Caco-2 (cell line): ENCODE data around the gene IPO13. TPM values are rescaled to one million over a fixed set of nuclear protein-coding genes. Genes with fewer than 3 reads are reported as not detected.

ENCODE experiments used
- BruUV-seq: library from RNA; stranded (reverse); fragments of 400-500 nt; replicated peaks from 2 replicates; lab custom pipeline; 2021; lab: Mats Ljungman, UMichigan
- CTCF ChIA-PET: fragments of 300-600 bp; sonication (Branson Sonifier 250); formaldehyde crosslinking; loops from one replicate; lab custom pipeline; 2022; ENCODE audit warnings: antibody characterized with exemption; lab: Charles Lee
- POLR2A ChIA-PET: fragments of 300-600 bp; sonication (Branson Sonifier 250); formaldehyde crosslinking; loops from one replicate; lab custom pipeline; 2022; ENCODE audit warnings: antibody characterized with exemption; lab: Charles Lee
- DNase-seq, 2 experiments: peaks; one replicate each; pipeline versions ENCODE4 v3.0.0 to v3.0.0-alpha.2; 2020 to 2022
- H3K27me3 ChIP-seq: replicated peaks from 2 replicates; pipeline ENCODE4 v1.6.0; 2011; ENCODE audit warnings: low read length; ENCODE audit not compliant: control insufficient read depth, insufficient read depth
- H3K36me3 ChIP-seq: 2 replicates; pipeline ENCODE4 v1.5.1; 2011; ENCODE audit warnings: low read length; ENCODE audit not compliant: control insufficient read depth, insufficient read depth
- H3K4me1 ChIP-seq: fragments of 250-450 bp; sonication (Bioruptor Pico); 2 replicates; pipeline ENCODE4 v1.5.1; 2020; ENCODE audit warnings: mild to moderate bottlenecking
- H3K4me3 ChIP-seq: 2 replicates; pipeline ENCODE4 v1.5.1; 2011; ENCODE audit warnings: low read depth, mild to moderate bottlenecking, control low read depth, low read length
- H3K9me3 ChIP-seq: fragments of 250-450 bp; sonication (Bioruptor Pico); 2 replicates; pipeline ENCODE4 v1.5.1; 2020; ENCODE audit warnings: mild to moderate bottlenecking, moderate library complexity
- H3K27ac Mint-ChIP-seq: one replicate; pipeline ENCODE4 v1.8.0; 2022; ENCODE audit warnings: mixed read lengths; ENCODE audit not compliant: unreplicated experiment
- H3K27me3 Mint-ChIP-seq: one replicate; pipeline ENCODE4 v1.8.0; 2022; ENCODE audit warnings: mixed read lengths; ENCODE audit not compliant: insufficient read depth, unreplicated experiment
- H3K36me3 Mint-ChIP-seq: one replicate; pipeline ENCODE4 v1.8.0; 2022; ENCODE audit warnings: mild to moderate bottlenecking, mixed read lengths; ENCODE audit not compliant: insufficient read depth, unreplicated experiment
- H3K4me1 Mint-ChIP-seq: one replicate; pipeline ENCODE4 v1.8.0; 2022; ENCODE audit warnings: low read depth, mixed read lengths; ENCODE audit not compliant: unreplicated experiment
- H3K4me3 Mint-ChIP-seq: one replicate; pipeline ENCODE4 v1.8.0; 2022; ENCODE audit warnings: mild to moderate bottlenecking, moderate library complexity, mixed read lengths; ENCODE audit not compliant: unreplicated experiment
- H3K9me3 Mint-ChIP-seq: one replicate; pipeline ENCODE4 v1.8.0; 2022; ENCODE audit warnings: mixed read lengths; ENCODE audit not compliant: unreplicated experiment
- intact Hi-C: fragments of 100-400 bp; cut with micrococcal nuclease; formaldehyde crosslinking; loops from one replicate; pipeline ENCODE4 v1.10.0; 2022; ENCODE audit not compliant: unreplicated experiment
- total RNA-seq: library from RNA; stranded (reverse); gene quantifications from 2 replicates; pipeline ENCODE4 v1.2.3, GENCODE V29; 2022
- TF ChIP-seq, protein P1 (sequence below), 2 experiments: fragments of 200-600 bp in 1 of 2; IDR thresholded peaks; 1 replicate in 1 of 2; 2 replicates in 1 of 2; pipeline versions ENCODE4 v1.5.1 to v1.8.0; 2011 to 2022; ENCODE audit warnings: antibody characterized with exemption in 1 of 2, control low read depth in 1 of 2, inconsistent platforms in 1 of 2, low read depth in 1 of 2, low read length in 1 of 2, mild to moderate bottlenecking in 1 of 2, moderate library complexity in 1 of 2; ENCODE audit not compliant: insufficient read depth in 1 of 2, severe bottlenecking in 1 of 2, unreplicated experiment in 1 of 2

IPO13 gene
- total RNA-seq, 1 experiment from 2014 or later: 14.1 TPM

DNA sequence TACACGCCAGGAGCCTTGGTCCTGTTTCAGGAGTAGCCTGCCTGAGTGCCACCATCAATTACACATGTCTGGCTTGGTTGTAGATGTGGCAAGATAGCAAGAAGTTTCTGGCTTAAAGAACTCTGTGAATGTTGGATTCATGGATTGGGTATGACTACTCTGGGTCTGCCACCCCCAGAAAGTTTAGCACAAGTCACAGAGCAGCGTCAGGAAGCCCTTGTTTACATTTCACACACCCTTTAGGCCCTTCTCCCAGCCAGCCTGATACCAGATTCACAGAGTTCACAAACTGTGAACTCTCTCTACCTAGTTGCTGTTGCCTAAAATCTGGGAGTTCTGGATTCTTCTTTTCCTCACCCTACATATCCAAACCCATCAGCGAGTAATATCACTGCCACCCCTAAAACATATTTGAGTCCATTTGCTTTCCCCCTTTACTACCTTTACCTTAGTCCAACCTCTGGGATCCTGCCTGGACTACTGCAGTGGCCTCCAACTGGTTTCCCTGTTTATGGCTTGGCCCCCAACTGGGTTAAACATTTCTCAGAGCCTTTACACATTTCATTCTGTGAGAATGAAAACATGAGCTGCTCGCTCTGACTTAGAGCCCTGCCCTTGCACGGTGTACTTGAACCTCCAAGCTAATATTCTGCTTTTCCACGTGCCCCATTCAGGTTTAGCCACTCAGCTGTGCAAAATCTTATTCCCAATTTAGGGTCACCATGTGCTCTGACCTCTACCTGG is 40.6 kb downstream of the IPO13 start:
- Histone ChIP-seq H3K4me3 (no peak overlapping the region), H3K36me3 (no peaks in the 10 kb centered on the region; the same call in 1 of the 2 replicates), H3K27me3 (no peaks in the 10 kb centered on the region), H3K4me1 (peaks cover 13% of the 10 kb centered on the region; the same call in 1 of the 2 replicates), H3K9me3 (no peaks in the 10 kb centered on the region)
- BruUV-seq: no TSS peak
- ChIA-PET CTCF (no interaction called here), POLR2A (no interaction called here)
- Mint-ChIP-seq H3K27ac (peak overlapping the region; percentile 27), H3K27me3 (no peaks in the 10 kb centered on the region), H3K4me1 (peaks cover 23% of the 10 kb centered on the region), H3K36me3 (peaks cover 26% of the 10 kb centered on the region), H3K9me3 (no peaks in the 10 kb centered on the region), H3K4me3 (no peak overlapping the region)
- no peak for DNase-seq
- TF ChIP-seq, protein P1, sequence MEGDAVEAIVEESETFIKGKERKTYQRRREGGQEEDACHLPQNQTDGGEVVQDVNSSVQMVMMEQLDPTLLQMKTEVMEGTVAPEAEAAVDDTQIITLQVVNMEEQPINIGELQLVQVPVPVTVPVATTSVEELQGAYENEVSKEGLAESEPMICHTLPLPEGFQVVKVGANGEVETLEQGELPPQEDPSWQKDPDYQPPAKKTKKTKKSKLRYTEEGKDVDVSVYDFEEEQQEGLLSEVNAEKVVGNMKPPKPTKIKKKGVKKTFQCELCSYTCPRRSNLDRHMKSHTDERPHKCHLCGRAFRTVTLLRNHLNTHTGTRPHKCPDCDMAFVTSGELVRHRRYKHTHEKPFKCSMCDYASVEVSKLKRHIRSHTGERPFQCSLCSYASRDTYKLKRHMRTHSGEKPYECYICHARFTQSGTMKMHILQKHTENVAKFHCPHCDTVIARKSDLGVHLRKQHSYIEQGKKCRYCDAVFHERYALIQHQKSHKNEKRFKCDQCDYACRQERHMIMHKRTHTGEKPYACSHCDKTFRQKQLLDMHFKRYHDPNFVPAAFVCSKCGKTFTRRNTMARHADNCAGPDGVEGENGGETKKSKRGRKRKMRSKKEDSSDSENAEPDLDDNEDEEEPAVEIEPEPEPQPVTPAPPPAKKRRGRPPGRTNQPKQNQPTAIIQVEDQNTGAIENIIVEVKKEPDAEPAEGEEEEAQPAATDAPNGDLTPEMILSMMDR (IDR thresholded peaks at IDR 0.05; ENCODE audit: insufficient read depth in 1 of 2, low read depth in 1 of 2, low read length in 1 of 2, severe bottlenecking in 1 of 2, unreplicated experiment in 1 of 2): no peak
- intact Hi-C loops: no loop called here

DNA sequence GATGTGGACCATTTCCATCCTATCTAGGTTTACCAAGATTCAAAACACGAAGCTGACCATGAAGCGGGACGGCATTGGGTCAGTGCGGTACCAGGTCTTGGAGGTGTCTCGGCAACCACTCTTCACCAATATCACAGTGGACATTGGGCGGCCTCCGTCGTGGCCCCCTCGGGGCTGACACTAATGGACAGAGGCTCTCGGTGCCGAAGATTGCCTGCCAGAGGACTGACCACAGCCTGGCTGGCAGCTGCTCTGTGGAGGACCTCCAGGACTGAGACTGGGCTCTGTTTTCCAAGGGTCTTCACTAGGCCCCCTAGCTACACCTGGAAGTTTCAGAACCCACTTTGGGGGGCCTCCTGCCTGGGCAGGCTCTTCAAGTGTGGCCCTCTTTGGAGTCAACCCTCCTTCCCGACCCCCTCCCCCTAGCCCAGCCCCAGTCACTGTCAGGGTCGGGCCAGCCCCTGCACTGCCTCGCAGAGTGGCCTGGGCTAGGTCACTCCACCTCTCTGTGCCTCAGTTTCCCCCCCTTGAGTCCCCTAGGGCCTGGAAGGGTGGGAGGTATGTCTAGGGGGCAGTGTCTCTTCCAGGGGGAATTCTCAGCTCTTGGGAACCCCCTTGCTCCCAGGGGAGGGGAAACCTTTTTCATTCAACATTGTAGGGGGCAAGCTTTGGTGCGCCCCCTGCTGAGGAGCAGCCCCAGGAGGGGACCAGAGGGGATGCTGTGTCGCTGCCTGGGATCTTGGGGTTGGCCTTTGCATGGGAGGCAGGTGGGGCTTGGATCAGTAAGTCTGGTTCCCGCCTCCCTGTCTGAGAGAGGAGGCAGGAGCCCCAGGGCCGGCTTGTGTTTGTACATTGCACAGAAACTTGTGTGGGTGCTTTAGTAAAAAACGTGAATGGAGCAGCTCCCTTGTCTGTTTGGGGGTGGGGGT is 43.8 kb downstream of the IPO13 start:
- ChIA-PET CTCF (interaction anchor here (1.0 kb wide), 1 partner anchor 43 kb away, joined by 3 read pairs; the partner anchor contains the start of gene IPO13), POLR2A (no interaction called here)
- H3K9me3 Mint-ChIP-seq: no peaks in the 10 kb centered on the region
- no TSS peak for BruUV-seq
- Histone ChIP-seq H3K27me3 (no peaks in the 10 kb centered on the region), H3K4me1 (peaks cover 13% of the 10 kb centered on the region; the same call in 1 of the 2 replicates), H3K36me3 (no peaks in the 10 kb centered on the region; the same call in 1 of the 2 replicates), H3K4me3 (peak overlapping the region; percentile 57), H3K9me3 (no peaks in the 10 kb centered on the region)
- DNase-seq: peak in 1 of 2 experiments; percentile 26
- H3K4me3 Mint-ChIP-seq: peak overlapping the region; percentile 94
- peaks cover 29% of the 10 kb centered on the region for H3K4me1 Mint-ChIP-seq
- peaks cover 31% of the 10 kb centered on the region for H3K36me3 Mint-ChIP-seq
- TF ChIP-seq, protein P1 (IDR thresholded peaks at IDR 0.05; ENCODE audit: insufficient read depth in 1 of 2, low read depth in 1 of 2, low read length in 1 of 2, severe bottlenecking in 1 of 2, unreplicated experiment in 1 of 2): no peak
- intact Hi-C loops: loop anchor here (2.0 kb wide), 2 partner anchors 16 to 228 kb away; partner anchors contain the start of gene ATP6V0B
- H3K27me3 Mint-ChIP-seq: no peaks in the 10 kb centered on the region
- peak overlapping the region; percentile 91 for H3K27ac Mint-ChIP-seq

GRCh38 chr1:43991200-43991475 is 44.4 kb downstream of the IPO13 start:
- peak overlapping the region; percentile 94 for H3K4me3 Mint-ChIP-seq
- peaks cover 23% of the 10 kb centered on the region for H3K4me1 Mint-ChIP-seq
- H3K9me3 Mint-ChIP-seq: no peaks in the 10 kb centered on the region
- Histone ChIP-seq H3K9me3 (no peaks in the 10 kb centered on the region), H3K36me3 (no peaks in the 10 kb centered on the region; the same call in 1 of the 2 replicates), H3K4me3 (peak overlapping the region; percentile 57), H3K27me3 (no peaks in the 10 kb centered on the region), H3K4me1 (peaks cover 7% of the 10 kb centered on the region; the same call in 1 of the 2 replicates)
- TF ChIP-seq, protein P1 (IDR thresholded peaks at IDR 0.05; ENCODE audit: insufficient read depth in 1 of 2, low read depth in 1 of 2, low read length in 1 of 2, severe bottlenecking in 1 of 2, unreplicated experiment in 1 of 2): no peak
- DNase-seq: no peak
- H3K36me3 Mint-ChIP-seq: peaks cover 29% of the 10 kb centered on the region
- peak overlapping the region; percentile 91 for H3K27ac Mint-ChIP-seq
- BruUV-seq: no TSS peak
- ChIA-PET CTCF (no interaction called here), POLR2A (no interaction called here)
- H3K27me3 Mint-ChIP-seq: no peaks in the 10 kb centered on the region
- intact Hi-C loops: loop anchor here (2.0 kb wide), 2 partner anchors 16 to 228 kb away; partner anchors contain the start of gene ATP6V0B
